GM12878 (cell line): Measurements from ENCODE around the gene SURF4. TPM values are rescaled to one million over a fixed set of nuclear protein-coding genes. Genes with fewer than 3 reads are reported as not detected.
"Not testable (repeated sequence)": the region's sequence is repeated elsewhere in the genome, so short reads cannot be mapped to it uniquely, and the experiment has no call there.

Experiments used
- ATAC-seq: fragments of 200-7000 bp; cut with Tn5 transposase; 3 replicates; pipeline ENCODE4 v1.9.1; 2020; ENCODE audit warnings: mild to moderate bottlenecking, moderate library complexity
- BruUV-seq: library from RNA; stranded (reverse); fragments of 400-500 nt; replicated peaks from 2 replicates; lab custom pipeline; 2021; lab: Mats Ljungman, UMichigan
- CTCF ChIA-PET: fragments of 300-600 bp; sonication (Branson Sonifier 250); formaldehyde crosslinking; extraction: SDS; loops from one replicate; lab custom pipeline; 2021; ENCODE audit warnings: inconsistent platforms; lab: Yijun Ruan, JAX
- POLR2A ChIA-PET: fragments of 350-600 bp; formaldehyde crosslinking; extraction: SDS; loops from one replicate; lab custom pipeline; 2021; ENCODE audit warnings: inconsistent platforms; lab: Charles Lee
- RAD21 ChIA-PET: fragments of 300-600 bp; sonication (Branson Sonifier 250); formaldehyde crosslinking; loops from one replicate; lab custom pipeline; 2023; ENCODE audit warnings: antibody characterized with exemption; ENCODE audit not compliant: unreplicated experiment; lab: Charles Lee
- SMC1A ChIA-PET: fragments of 300-600 bp; sonication (Branson Sonifier 250); formaldehyde crosslinking; loops from one replicate; lab custom pipeline; 2023; ENCODE audit not compliant: unreplicated experiment, uncharacterized antibody; lab: Charles Lee
- DNase-seq: peaks from one replicate; pipeline ENCODE4 v3.0.0-alpha.2; 2011; ENCODE audit warnings: low read depth, low spot score
- FAIRE-seq: peaks from 3 replicates; lab custom pipeline; 2011; peaks lifted over from hg19 to GRCh38; lab: Jason Lieb, UNC
- H2AFZ ChIP-seq: 2 replicates; pipeline ENCODE4 v1.6.0; 2011; ENCODE audit warnings: low read depth, low read length, control low read depth; ENCODE audit not compliant: control insufficient read depth
- H3K27ac ChIP-seq: 2 replicates; pipeline ENCODE4 v1.5.1; 2011; ENCODE audit warnings: control low read depth; ENCODE audit not compliant: control insufficient read depth, insufficient read depth
- H3K27me3 ChIP-seq, 2 experiments: replicated peaks in 1 of 2; 2 replicates each; pipeline versions ENCODE4 v1.6.0 to v1.6.1; 2011; ENCODE audit warnings: low read length in 1 of 2; ENCODE audit not compliant: control insufficient read depth in 2 of 2, insufficient read depth in 2 of 2
- H3K36me3 ChIP-seq, 2 experiments: 2 replicates each; pipeline ENCODE4 v1.5.1; 2011; ENCODE audit warnings: low read length in 1 of 2; ENCODE audit not compliant: control insufficient read depth in 2 of 2, insufficient read depth in 2 of 2
- H3K4me1 ChIP-seq: 2 replicates; pipeline ENCODE4 v1.6.1; 2011; ENCODE audit warnings: mild to moderate bottlenecking, low read length, moderate library complexity, mixed read lengths; ENCODE audit not compliant: control insufficient read depth, insufficient read depth
- H3K4me2 ChIP-seq: 2 replicates; pipeline ENCODE4 v1.6.0; 2011; ENCODE audit warnings: control low read depth; ENCODE audit not compliant: control insufficient read depth, insufficient read depth
- H3K4me3 ChIP-seq: fragments of 200-600 bp; sonication (generic); 2 replicates; pipeline ENCODE4 v1.5.1; 2016
- H3K79me2 ChIP-seq: 2 replicates; pipeline ENCODE4 v1.6.0; 2011; ENCODE audit warnings: low read length; ENCODE audit not compliant: control insufficient read depth, insufficient read depth
- H3K9ac ChIP-seq: 2 replicates; pipeline ENCODE4 v1.8.0; 2011; ENCODE audit warnings: low read length, control low read depth, mixed read lengths; ENCODE audit not compliant: control insufficient read depth, insufficient read depth
- H3K9me3 ChIP-seq: replicated peaks from 3 replicates; pipeline ENCODE4 v1.5.1; 2011; ENCODE audit warnings: mild to moderate bottlenecking, low read length; ENCODE audit not compliant: control insufficient read depth, insufficient read depth
- H4K20me1 ChIP-seq: 2 replicates; pipeline ENCODE4 v1.6.0; 2011; ENCODE audit not compliant: control insufficient read depth, insufficient read depth
- ATF7 ChIP-seq: fragments of 450-650 bp; IDR thresholded peaks from 2 replicates; pipeline ENCODE4 v1.6.1; 2016; ENCODE audit warnings: low read depth, mild to moderate bottlenecking
- BMI1 ChIP-seq: fragments of 450-650 bp; IDR thresholded peaks from 2 replicates; pipeline ENCODE4 v1.6.1; 2016; ENCODE audit warnings: mild to moderate bottlenecking, moderate library complexity, borderline replicate concordance
- CHD1 ChIP-seq: IDR thresholded peaks from 2 replicates; pipeline ENCODE4 v1.6.1; 2012; ENCODE audit warnings: low read depth, low read length, improper control_type of control experiment
- NKRF ChIP-seq: fragments of 450-650 bp; conservative IDR thresholded peaks from 2 replicates; pipeline ENCODE4 v1.6.1; 2017; ENCODE audit warnings: mild to moderate bottlenecking, moderate library complexity
- NR2F1 ChIP-seq: fragments of 450-650 bp; conservative IDR thresholded peaks from 2 replicates; pipeline ENCODE4 v1.6.1; 2017; ENCODE audit warnings: mild to moderate bottlenecking
- PBX3 ChIP-seq: IDR thresholded peaks from 2 replicates; pipeline ENCODE4 v1.6.1; 2011; ENCODE audit warnings: mild to moderate bottlenecking, low read depth, low read length, moderate library complexity; ENCODE audit not compliant: insufficient replicate concordance
- POLR2AphosphoS5 ChIP-seq: IDR thresholded peaks from 2 replicates; pipeline ENCODE4 v1.6.1; 2011; ENCODE audit warnings: mild to moderate bottlenecking, low read length, inconsistent platforms
- RBBP5 ChIP-seq: fragments of 200-600 bp; sonication (generic); conservative IDR thresholded peaks from 2 replicates; pipeline ENCODE4 v1.6.1; 2016
- SMAD1 ChIP-seq: fragments of 450-650 bp; IDR thresholded peaks from 2 replicates; pipeline ENCODE4 v1.6.1; 2018; ENCODE audit warnings: mild to moderate bottlenecking, low read depth; ENCODE audit not compliant: partially characterized antibody
- STAT1 ChIP-seq: fragments of 450-650 bp; conservative IDR thresholded peaks from 2 replicates; pipeline ENCODE4 v1.6.1; 2014; ENCODE audit warnings: antibody characterized with exemption, mild to moderate bottlenecking
- WRNIP1 ChIP-seq: IDR thresholded peaks from 2 replicates; pipeline ENCODE4 v1.6.1; 2011; ENCODE audit warnings: low read depth, low read length, improper control_type of control experiment, borderline replicate concordance
- YY1 ChIP-seq: IDR thresholded peaks from 2 replicates; pipeline ENCODE4 v1.6.1; 2011; ENCODE audit warnings: low read depth, mild to moderate bottlenecking, low read length
- WGBS: methylation state at CpG from one replicate; pipeline ENCODE4 v1.1.6; 2016; ENCODE audit warnings: low lambda C conversion rate; ENCODE audit not compliant: insufficient replicate concordance, insufficient coverage; ENCODE audit errors: missing lambda C conversion rate; 5-methylcytosine and 5-hydroxymethylcytosine counted together
- in situ Hi-C: fragments of 300-500 bp; cut with MboI; formaldehyde crosslinking; loops from 9 replicates; pipeline ENCODE4 v1.14.3; 2018; ENCODE audit warnings: mixed read lengths
- intact Hi-C: fragments of 100-400 bp; cut with micrococcal nuclease; formaldehyde crosslinking; loops from one replicate; pipeline ENCODE4 v1.14.2; 2022; ENCODE audit not compliant: unreplicated experiment
- polyA plus RNA-seq, 11 experiments: library from polyadenylated mRNA; depleted of rRNA in 4 of 11; unstranded in 6 of 11; stranded (reverse) in 5 of 11; fragments of >200 nt; fragmentation: Nextera tagmentation in 4 of 11; fragmentation: Illumina TruSeq in 1 of 11; extraction: Ambion mirVana in 4 of 11; extraction: Trizol in 1 of 11; gene quantifications; 1 replicate in 1 of 11; 2 replicates in 10 of 11; pipeline versions ENCODE4 v1.2.1 to v1.2.3, GENCODE V29; 2011 to 2016; ENCODE audit warnings: inconsistent platforms in 2 of 11, missing spikeins in 2 of 11, low read depth in 1 of 11
- total RNA-seq, 4 experiments: library from RNA; depleted of rRNA in 3 of 4; stranded (reverse); fragments of >200 nt in 3 of 4; fragmentation: Illumina TruSeq in 1 of 4; extraction: Trizol in 1 of 4; gene quantifications; 2 replicates each; pipeline versions ENCODE4 v1.2.1 to v1.2.3, GENCODE V29; 2013 to 2021

SURF4 gene
- total and polyA plus RNA-seq, 10 of the 15 experiments (the other 5 are each of a cell fraction or from before 2014, with no cell fraction given): 6.4 to 134 (median 78.7) TPM

GRCh38 chr9:133393399-133393798, 17.5 kb upstream of the SURF4 start:
- CTCF ChIA-PET: no interaction called here
- Histone ChIP-seq H3K4me3 (no peak overlapping the region), H3K4me1 (no peaks in the 10 kb centered on the region), H3K27me3 (no peaks in the 10 kb centered on the region), H3K4me2 (no peak overlapping the region), H3K79me2 (no peaks in the 10 kb centered on the region), H2AFZ (no peak overlapping the region), H3K9me3 (no peaks in the 10 kb centered on the region), H3K27ac (no peak overlapping the region), H3K9ac (no peak overlapping the region), H3K36me3 (no peaks in the 10 kb centered on the region), H4K20me1 (no peaks in the 10 kb centered on the region)
- TF ChIP-seq NR2F1 (no peak), STAT1 (no peak), SMAD1 (no peak), POLR2AphosphoS5 (no peak), NKRF (no peak), ATF7 (no peak), BMI1 (no peak), CHD1 (no peak), YY1 (no peak), WRNIP1 (no peak), RBBP5 (no peak), PBX3 (no peak)
- BruUV-seq: no TSS peak
- in situ Hi-C loops (no loop called here), intact Hi-C loops (no loop called here)
- ATAC-seq: no peak
- DNase-seq: no peak
- 80% methylated on average over 1 of the region's 3 CpGs for WGBS
- RAD21 ChIA-PET: interaction anchor here (1.2 kb wide), 1 partner anchor 16 kb away, joined by 4 read pairs; no protein-coding TSS in a partner anchor
- SMC1A ChIA-PET: no interaction called here
- no peak for FAIRE-seq
- POLR2A ChIA-PET: no interaction called here

GRCh38 chr9:133392308-133392707, 16.4 kb upstream of the SURF4 start:
- H3K9ac ChIP-seq, CTCF ChIA-PET, RAD21 ChIA-PET: not testable (repeated sequence)

More at GRCh38 chr9:133392308-133392707, 16.4 kb upstream of the SURF4 start:
- ATAC-seq, H3K4me1 ChIP-seq, SMC1A ChIA-PET, H3K9me3 ChIP-seq, H3K79me2 ChIP-seq, DNase-seq, intact Hi-C loops, H4K20me1 ChIP-seq, H3K27me3 ChIP-seq, in situ Hi-C loops, H2AFZ ChIP-seq, H3K27ac ChIP-seq, H3K4me3 ChIP-seq, POLR2A ChIA-PET, H3K4me2 ChIP-seq, BruUV-seq, H3K36me3 ChIP-seq, FAIRE-seq: not testable (repeated sequence)
- 92% methylated on average over 3 of the region's 3 CpGs for WGBS
